ENCODE results near the gene FSCN2. TPM values are rescaled to one million over a fixed set of nuclear protein-coding genes. Genes with fewer than 3 reads are reported as not detected.

The FSCN2 gene
- total RNA-seq, 1 experiment from 2014 or later = 1.6 TPM

DNA sequence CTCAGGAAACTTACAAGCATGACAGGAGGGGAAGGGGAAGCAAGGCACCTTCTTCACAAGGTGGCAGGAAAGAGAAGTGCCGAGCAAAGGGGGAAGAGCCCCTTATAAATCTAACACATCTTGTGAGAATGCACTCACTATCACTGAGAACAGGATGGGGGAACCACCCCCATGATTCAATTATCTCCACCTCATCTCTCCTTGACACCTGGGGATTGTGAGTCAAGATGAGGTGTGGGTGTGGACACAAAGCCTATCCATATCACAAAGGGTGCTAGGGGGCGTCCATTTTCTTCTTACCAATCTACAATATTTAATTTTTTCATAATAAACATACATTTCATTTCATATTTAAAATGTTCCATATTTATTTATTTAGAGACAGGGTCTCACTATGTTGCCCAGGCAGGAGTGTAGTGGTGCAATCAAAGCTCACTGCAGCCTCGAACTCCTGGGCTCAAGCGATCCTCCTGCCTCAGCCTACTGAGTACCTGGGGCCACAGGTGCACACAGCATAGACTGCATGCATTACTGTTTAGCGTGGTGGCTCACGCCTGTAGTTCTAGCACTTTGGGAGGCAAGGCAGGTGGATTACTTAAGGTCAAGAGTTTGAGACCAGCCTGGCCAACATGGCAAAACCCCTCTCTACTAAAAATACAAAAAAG, 50.5 kb downstream of the FSCN2 start:
- no peaks in the 10 kb centered on the region for H3K4me1 ChIP-seq (ENCODE audit: insufficient read depth, low read length)

More for the DNA sequence above, 50.5 kb downstream of the FSCN2 start:
- no peaks in the 10 kb centered on the region for H3K4me1 Mint-ChIP-seq
- Histone ChIP-seq H3K9me3 (ENCODE audit: control insufficient read depth, low read depth, low read length) (no peaks in the 10 kb centered on the region), H3T11ph (ENCODE audit: low read length) (no peak overlapping the region), H3K4ac (ENCODE audit: low read depth, low read length) (no peak overlapping the region), H4K5ac (ENCODE audit: insufficient read length, low read depth, low read length) (no peak overlapping the region), H3K23me2 (ENCODE audit: insufficient read length, low read depth, low read length, poor library complexity, severe bottlenecking) (no peaks in the 10 kb centered on the region), H3K79me2 (ENCODE audit: insufficient read depth, low read length) (no peaks in the 10 kb centered on the region), H3K4me2 (ENCODE audit: insufficient read depth, insufficient read length, low read length) (no peak overlapping the region), H3K56ac (ENCODE audit: insufficient read length, low read depth, low read length) (no peak overlapping the region), H2AK5ac (ENCODE audit: insufficient read length, low read length) (no peak overlapping the region), H4K91ac (ENCODE audit: insufficient read length, low read depth, low read length) (no peak overlapping the region), H2BK120ac (ENCODE audit: low read depth, low read length, poor library complexity, severe bottlenecking) (no peak overlapping the region), H2BK12ac (ENCODE audit: insufficient read length, low read depth, low read length) (no peak overlapping the region), H3K14ac (ENCODE audit: insufficient read depth, low read length) (no peak overlapping the region), H3K79me1 (ENCODE audit: insufficient read depth, low read depth, low read length, poor library complexity, severe bottlenecking) (no peaks in the 10 kb centered on the region), H3K9ac (ENCODE audit: extremely low read depth, insufficient read length, low read length) (no peak overlapping the region), H3K23ac (ENCODE audit: insufficient read length, low read depth, low read length) (no peak overlapping the region), H3K18ac (ENCODE audit: insufficient read length, low read depth, low read length) (no peak overlapping the region), H3K27ac (ENCODE audit: insufficient read length, low read depth, low read length) (no peak overlapping the region), H3K27me3 (ENCODE audit: insufficient read depth, low read length) (no peaks in the 10 kb centered on the region), H2BK20ac (ENCODE audit: low read depth, low read length, poor library complexity, severe bottlenecking) (no peak overlapping the region), H4K8ac (replicated peaks; ENCODE audit: insufficient read length, low read depth, low read length) (no peak overlapping the region), H2BK15ac (ENCODE audit: low read depth, low read length) (no peak overlapping the region), H4K20me1 (ENCODE audit: control insufficient read depth, insufficient read depth, insufficient read length) (peaks cover 2% of the 10 kb centered on the region), H2BK5ac (ENCODE audit: insufficient read length, low read length) (no peak overlapping the region), H2AFZ (ENCODE audit: low read length) (no peak overlapping the region)
- no peak overlapping the region for H3K4me3 Mint-ChIP-seq
- no peak for DNase-seq
- TF ChIP-seq, protein P1, sequence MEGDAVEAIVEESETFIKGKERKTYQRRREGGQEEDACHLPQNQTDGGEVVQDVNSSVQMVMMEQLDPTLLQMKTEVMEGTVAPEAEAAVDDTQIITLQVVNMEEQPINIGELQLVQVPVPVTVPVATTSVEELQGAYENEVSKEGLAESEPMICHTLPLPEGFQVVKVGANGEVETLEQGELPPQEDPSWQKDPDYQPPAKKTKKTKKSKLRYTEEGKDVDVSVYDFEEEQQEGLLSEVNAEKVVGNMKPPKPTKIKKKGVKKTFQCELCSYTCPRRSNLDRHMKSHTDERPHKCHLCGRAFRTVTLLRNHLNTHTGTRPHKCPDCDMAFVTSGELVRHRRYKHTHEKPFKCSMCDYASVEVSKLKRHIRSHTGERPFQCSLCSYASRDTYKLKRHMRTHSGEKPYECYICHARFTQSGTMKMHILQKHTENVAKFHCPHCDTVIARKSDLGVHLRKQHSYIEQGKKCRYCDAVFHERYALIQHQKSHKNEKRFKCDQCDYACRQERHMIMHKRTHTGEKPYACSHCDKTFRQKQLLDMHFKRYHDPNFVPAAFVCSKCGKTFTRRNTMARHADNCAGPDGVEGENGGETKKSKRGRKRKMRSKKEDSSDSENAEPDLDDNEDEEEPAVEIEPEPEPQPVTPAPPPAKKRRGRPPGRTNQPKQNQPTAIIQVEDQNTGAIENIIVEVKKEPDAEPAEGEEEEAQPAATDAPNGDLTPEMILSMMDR (conservative IDR thresholded peaks at IDR 0.05) = no peak
- H3K27me3 Mint-ChIP-seq (ENCODE audit: low read depth) = peaks cover 3% of the 10 kb centered on the region
- WGBS (ENCODE audit: extremely low coverage, insufficient read length, low lambda C conversion rate) = no CpG with 5 or more reads among the region's 6 CpGs
- peaks cover 21 to 82% (median 76%) of the 10 kb centered on the region in 3 experiments for H3K36me3 Mint-ChIP-seq (ENCODE audit: insufficient read depth in 1 of 3, low read depth in 3 of 3)
- peak overlapping the region; percentile 22 to 85 (median 67); a peak in 2 of 7 replicates for H3K27ac Mint-ChIP-seq
- no peaks in the 10 kb centered on the region for H3K9me3 Mint-ChIP-seq
